HG02884 (cell line): Measurements from ENCODE around the gene GID4.

Experiments used
- ATAC-seq: cut with Tn5 transposase; IDR thresholded peaks from one replicate; pipeline ENCODE4 v1.9.1; 2021; ENCODE audit warnings: mild to moderate bottlenecking, moderate library complexity; ENCODE audit not compliant: unreplicated experiment

Gene GID4

GRCh38 chr17:18042983-18043382 is 3.8 kb downstream of the GID4 start:
- no peak for ATAC-seq

- no peak for ATAC-seq
Observed at GRCh38 chr17:18043491-18043890, 4.3 kb downstream of the GID4 start.

DNA sequence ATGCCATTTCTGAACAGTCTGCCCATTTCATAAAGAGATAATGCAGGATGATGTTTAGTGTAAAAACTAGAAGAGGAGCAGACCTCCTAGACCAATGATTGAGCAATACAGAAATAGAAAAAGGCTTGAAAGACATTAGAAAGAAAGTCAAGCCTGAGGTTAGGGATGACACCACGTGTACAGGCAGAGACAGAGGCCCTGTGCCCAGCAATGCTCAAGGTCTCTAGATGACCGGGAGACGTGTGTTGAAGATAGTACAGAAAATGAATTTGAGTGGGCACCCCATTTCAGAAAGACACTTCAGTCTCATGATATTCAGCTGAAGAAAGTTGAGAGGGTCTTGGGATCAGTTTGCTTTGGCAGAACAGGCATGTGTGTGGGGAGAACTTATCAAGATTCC is 5.4 kb downstream of the GID4 start:
- no peak for ATAC-seq

DNA sequence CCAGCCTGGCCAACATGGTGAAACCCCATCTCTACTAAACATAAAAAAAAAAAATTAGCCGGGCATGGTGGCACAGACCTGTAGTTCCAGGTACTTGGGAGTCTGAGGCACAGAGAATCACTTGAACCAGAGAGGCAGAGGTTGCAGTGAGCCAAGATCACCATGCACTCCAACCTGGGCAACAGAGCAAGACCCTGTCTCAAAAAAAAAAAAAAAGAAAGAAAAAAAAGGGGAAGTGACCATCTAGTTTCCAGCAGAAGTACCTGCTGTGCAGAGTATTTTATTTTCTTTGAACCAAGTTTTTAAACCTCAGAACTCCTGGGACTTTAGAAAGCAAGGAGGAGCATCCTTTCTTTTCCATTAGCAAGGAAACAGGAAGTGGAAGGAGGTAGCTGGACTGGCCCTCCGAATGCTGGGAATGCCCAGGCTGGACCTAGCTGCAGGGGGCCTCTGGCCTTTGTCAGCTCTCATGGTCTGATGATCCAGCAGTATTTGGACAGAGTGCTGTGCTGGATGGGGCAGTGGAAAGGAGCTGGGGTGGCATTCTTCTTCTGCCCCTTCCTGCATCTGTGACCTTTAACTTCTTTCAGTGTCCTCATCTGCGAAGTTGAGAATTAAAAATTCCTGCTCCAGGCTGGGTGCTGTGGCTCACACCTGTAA is 6.6 kb downstream of the GID4 start:
- no peak for ATAC-seq

GRCh38 chr17:18055597-18055996 is 16.4 kb downstream of the GID4 start:
- ATAC-seq, result no peak

DNA sequence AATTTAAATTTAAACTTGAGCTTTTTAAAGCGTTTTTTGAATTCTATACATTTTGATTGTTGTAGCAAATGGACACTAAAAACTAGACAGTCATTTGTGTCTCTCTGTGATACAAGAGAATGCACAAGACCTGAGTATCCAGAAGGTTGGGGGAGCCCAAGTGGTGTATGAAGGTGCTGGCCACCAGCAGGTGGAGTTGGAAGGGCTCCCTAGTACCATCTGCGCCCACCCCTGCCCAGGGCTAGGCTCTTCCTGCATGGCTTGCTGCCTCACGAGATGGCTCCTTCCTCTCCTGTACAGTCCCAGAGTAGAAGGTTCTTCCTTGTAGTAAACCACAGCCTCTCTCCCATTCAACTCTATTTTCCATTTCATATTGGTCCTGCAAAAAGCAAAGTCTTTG is 17.0 kb downstream of the GID4 start:
- no peak for ATAC-seq

DNA sequence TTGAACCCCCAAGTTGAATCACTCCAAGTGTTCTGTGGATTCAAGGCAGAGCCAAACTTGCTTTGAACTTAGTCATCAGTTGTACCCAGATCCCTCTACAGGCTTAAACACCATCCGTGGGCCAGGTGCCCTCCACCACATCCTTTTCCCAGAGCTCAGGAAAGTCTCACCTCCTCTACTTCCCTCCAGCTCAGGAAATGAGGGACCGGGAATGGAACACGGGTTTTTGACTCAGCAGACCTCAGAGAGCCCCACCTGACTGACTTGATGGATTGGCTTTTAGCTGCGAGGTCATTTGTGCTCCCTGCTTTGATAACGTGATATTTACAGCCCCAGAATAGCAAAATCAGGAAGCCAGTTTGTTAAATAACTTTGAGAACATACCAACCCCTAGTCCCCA is 20.1 kb downstream of the GID4 start:
- ATAC-seq, result no peak

GRCh38 chr17:18064053-18064452 is 24.8 kb downstream of the GID4 start:
- ATAC-seq, result no peak

- no peak for ATAC-seq
Observed at GRCh38 chr17:18065546-18065945, 26.3 kb downstream of the GID4 start.

GRCh38 chr17:18066866-18067265 is 27.7 kb downstream of the GID4 start:
- ATAC-seq, result no peak

DNA sequence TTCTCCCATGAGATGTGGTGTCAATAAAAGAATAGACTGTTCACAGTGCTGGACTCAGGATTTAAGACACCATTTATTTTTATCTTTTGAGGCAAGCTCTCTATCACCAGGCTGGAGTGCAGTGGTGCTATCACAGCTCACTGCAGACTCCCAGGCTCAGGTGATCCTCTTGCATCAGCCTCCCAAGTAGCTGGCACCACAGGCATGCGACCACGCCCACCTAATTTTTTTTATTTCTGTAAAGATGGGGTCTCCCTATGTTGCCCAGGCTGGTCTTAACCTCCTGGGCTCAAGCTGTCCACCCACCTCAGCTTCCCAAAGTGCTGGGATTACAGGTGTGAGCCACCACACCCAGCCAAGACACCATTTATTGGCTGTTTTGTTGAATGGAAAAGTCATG is 29.9 kb downstream of the GID4 start:
- no peak for ATAC-seq

DNA sequence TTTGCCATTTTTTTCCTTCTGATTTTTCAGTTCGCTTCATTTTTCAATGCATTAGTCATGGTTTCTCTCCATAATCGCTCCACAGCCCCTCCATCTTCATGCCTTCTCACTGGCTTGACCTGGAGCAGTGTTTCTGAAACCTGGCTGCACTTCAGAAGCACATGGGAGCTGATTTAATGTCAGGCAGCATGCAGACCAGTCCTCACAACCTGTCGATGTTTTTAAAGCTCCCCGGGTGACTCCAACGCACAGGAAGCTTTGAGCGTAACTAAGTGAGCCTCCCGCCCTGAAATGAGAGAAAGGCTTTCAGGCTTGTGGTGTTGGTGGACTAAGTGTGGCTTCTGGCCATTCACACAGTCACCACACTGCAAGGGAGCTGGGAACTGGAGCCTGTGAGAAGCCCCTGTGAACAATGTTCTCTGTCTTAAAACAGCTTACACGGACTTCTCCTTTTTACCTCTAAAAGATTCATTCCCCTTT is 31.7 kb downstream of the GID4 start:
- ATAC-seq, result no peak

DNA sequence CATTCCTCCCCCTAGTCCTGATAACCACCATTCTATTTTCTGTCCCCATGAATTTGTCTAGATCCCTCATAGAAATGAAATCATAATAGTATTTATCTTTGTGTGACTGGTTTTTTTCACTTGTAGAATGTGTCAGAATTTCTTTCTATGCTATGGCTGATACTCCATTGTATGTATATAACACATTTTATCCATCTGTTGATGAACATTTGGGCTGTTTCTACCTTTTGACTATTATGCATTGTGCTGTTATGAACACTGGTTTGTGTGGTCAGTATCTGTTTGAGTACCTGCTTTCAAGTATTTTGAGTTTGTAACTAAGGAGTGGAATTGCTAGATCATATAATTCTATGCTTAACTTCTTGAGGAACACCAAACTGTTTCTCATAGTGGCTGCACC is 32.5 kb downstream of the GID4 start:
- ATAC-seq, result no peak

- ATAC-seq, result no peak
Observed at GRCh38 chr17:18074566-18075272, 35.5 kb downstream of the GID4 start.

DNA sequence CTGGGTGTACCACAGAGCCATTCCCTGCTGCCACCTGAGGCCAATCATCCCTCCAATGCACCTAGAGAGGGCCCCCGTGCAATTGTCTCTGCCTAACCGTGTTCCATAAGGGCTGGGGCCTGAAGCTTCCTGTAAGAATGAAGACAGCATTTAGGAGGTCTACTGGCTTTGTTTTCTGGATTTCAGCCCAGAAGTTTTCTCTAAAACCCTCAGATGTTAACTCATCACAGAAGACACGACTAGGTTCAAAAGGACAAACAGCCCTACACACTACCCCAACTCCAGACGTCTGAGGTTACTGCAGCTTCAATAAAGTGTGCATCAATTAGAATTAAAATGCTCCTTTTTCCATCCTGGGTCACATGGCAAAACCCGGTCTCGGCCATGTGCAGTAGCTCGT is 37.7 kb downstream of the GID4 start:
- no peak for ATAC-seq

GRCh38 chr17:18079543-18079942 is 40.3 kb downstream of the GID4 start:
- ATAC-seq, result no peak

- no peak for ATAC-seq
Observed at GRCh38 chr17:18084256-18084655, 45.0 kb downstream of the GID4 start.

DNA sequence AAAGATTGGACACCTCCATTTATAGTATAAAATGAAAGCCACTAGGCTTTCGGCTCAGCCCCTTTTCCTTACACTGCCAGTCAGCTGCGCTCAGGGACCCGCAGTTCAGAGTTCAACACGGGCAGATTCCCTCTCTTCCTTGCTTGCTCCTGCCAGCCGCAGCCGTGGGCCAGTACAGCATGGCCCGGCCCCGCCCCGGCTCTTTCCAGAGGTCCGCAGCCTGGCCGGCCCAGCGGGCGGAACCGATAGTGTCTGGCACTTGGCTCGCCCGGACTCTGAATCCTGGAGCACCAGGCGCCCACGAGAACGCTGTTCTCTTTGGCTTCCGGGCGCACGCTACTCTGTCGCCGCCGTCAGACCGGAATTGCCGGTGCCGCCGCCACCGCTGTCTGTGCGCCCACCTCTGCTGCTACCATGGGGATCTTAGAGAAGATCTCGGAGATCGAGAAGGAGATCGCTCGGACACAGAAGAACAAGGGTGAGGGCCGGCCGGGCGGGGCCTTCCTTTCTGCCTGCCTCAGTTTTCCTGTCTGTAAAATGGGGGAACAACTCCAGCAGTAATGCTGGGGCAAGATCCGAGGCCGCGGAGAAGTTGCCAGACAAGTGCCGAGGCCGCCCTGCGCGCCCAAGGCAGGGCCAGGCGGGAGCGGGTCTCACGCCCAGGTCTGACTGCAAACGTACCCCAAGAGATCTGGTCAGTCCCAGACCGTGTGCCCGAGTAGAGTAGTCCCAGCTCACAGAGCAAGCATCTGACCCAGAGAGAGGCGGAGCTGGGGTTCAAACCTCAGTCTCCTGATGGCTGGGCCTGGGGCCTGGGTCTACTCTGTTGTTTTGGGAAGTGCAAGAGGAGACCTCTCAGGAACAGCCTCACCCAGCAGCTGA is 48.6 kb downstream of the GID4 start, which contains the start of gene DRG2:
Gene DRG2, plus strand, starts transcription at position 339 of the 882 bp plus-strand sequence. Its CDS starts 76 bp downstream, at position 415.
- ATAC-seq, result peak; percentile 74

DNA sequence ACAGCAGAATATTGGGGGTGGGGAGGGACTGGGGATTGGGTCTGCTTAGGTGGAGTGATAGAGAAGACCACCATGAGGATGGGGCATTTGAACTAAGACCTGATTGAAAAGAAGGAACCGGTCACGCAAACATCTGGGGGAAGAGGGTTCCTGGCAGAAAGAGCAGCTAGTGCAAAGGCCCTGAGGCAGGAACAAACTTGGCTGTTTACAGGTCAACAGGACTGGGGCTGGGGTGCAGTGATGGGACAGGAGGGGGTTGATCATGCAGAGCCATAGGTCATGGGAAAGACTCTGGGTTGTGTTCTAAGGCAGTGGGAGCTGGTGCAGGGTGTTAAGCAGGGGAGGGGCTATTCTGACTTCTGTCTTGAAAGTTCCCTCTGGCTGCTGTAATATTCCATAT is 50.4 kb downstream of the GID4 start:
- no peak for ATAC-seq

DNA sequence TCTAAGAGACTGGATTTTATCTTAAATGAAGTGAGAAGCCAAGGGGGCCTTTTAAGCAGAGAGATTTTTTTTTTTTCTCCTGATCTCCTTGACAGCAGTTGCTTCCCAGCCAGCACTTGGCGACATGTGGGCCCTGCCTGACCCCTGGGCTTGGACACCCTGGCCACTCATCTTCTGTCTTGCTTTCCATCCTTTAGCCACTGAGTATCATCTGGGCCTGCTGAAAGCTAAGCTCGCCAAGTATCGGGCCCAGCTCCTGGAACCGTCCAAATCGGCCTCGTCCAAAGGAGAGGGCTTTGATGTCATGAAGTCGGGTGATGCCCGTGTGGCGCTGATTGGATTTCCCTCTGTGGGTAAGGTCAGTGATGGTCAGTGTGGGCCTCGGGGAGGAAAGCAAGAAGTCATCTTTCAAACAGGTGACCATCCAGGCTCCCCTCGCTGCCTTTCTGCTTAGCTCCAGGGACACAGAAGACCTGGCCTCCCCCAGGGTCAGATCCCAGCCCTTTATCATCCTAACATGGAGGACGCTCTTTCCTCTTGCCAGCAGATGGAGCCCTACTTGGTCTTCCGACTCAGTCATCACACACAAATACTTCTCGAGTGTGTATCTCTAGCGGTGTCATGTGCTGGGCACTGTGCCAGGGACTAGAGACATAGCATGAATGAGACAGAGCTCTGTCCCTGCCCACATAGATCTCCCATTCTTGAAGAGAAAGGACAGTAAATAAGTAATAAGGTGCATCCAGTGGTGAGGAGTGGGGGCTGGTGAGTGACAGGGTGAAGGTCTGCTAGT is 54.6 kb downstream of the GID4 start:
- no peak for ATAC-seq

DNA sequence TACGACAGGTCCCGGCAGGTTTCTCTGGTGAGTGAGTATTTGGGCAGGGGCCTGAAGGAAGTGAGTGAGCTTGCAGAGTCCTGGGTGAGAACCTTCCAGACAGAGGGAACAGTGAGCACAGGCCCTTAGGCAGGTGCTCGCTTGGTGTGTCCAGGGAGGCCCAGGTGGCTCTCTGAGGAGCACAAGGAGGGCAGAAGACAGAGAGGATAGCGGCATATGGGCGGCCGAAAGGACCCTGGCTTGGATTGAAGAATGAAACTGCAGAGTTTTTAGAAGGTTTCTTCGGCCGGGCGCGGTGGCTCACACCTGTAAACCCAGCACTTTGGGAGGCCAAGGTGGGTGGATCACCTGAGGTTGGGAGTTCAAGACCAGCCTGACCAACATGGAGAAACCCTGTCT is 55.2 kb downstream of the GID4 start:
- no peak for ATAC-seq
